ENCODE data around the gene WDR82.
"Not testable (repeated sequence)": the region's sequence is repeated elsewhere in the genome, so short reads cannot be mapped to it uniquely, and the experiment has no call there.

The WDR82 gene

DNA sequence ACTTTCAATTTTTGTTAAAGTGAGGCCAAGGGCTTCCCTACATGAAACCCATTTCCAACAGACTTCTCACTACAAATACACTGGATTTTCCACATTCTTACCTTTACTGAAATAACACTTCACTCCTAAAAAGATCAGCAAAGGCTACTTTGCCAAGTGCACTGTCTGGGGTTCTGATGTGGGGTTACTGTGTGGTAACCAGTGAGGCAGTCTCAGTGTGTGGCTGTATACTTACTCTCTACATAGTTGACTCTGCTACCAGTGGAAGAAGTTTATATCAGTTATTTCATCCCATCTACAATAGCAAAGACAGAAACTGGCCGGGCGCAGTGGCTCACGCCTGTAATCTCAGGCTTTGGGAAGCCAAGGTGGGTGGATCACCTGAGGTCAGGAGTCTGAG lies 5.6 kb downstream of the WDR82 start:
- Mint-ChIP-seq H3K4me1 (peaks cover 34% of the 10 kb centered on the region), H3K4me3 (no peak overlapping the region), H3K36me3 (ENCODE audit: low read depth) (peaks cover 56% of the 10 kb centered on the region), H3K27ac (no peak overlapping the region), H3K27me3 (ENCODE audit: low read depth) (no peaks in the 10 kb centered on the region), H3K9me3 (no peaks in the 10 kb centered on the region)
- TF ChIP-seq, protein P1, sequence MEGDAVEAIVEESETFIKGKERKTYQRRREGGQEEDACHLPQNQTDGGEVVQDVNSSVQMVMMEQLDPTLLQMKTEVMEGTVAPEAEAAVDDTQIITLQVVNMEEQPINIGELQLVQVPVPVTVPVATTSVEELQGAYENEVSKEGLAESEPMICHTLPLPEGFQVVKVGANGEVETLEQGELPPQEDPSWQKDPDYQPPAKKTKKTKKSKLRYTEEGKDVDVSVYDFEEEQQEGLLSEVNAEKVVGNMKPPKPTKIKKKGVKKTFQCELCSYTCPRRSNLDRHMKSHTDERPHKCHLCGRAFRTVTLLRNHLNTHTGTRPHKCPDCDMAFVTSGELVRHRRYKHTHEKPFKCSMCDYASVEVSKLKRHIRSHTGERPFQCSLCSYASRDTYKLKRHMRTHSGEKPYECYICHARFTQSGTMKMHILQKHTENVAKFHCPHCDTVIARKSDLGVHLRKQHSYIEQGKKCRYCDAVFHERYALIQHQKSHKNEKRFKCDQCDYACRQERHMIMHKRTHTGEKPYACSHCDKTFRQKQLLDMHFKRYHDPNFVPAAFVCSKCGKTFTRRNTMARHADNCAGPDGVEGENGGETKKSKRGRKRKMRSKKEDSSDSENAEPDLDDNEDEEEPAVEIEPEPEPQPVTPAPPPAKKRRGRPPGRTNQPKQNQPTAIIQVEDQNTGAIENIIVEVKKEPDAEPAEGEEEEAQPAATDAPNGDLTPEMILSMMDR (IDR thresholded peaks at IDR 0.05; ENCODE audit: unreplicated experiment in 3 of 3): no peak

DNA sequence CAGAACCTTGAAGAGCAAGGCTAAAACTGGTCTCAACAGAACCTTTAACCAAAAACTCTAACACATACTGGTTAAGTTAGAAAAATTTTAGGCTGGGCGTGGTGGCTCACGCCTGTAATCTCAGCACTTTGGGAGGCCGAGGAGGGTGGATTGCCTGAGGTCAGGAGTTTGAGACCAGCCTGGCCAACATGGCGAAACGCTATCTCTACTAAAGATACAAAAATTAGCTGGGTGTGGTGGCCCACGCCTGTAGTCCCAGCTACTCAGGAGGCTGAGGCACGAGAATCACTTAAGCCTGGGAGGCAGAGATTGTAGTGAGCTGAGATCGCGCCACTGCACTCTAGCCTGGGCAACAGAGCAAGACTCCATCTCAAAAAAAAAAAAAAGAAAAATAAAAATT lies 6.3 kb downstream of the WDR82 start:
- Mint-ChIP-seq H3K36me3 (ENCODE audit: low read depth) (peaks cover 63% of the 10 kb centered on the region), H3K4me1 (peaks cover 34% of the 10 kb centered on the region)
- not testable (repeated sequence) for H3K9me3 Mint-ChIP-seq; H3K27me3 Mint-ChIP-seq (ENCODE audit: low read depth); H3K27ac Mint-ChIP-seq; H3K4me3 Mint-ChIP-seq

DNA sequence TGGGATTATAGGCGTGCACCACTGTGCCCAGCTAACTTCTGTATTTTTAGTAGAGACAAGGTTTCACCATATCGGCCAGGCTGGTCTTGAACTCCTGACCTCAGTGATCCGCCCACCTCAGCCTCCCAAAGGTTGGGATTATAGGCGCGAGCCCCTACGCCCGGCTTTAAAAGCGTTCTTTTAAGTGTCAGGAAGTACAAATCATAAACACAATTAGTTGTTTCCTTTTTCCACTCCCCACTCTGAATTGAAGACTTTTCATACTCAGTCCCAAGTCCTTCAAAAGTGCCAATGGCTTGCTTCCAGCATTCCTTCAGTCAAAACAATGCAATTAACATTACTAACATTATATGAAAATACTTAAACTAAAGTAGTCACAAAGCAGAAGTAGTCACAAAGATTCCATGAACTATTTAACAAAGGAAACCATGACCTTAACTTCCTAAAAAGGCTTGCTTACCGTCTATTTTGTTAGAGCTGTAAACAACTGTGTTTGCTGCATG lies 8.1 kb downstream of the WDR82 start:
- Mint-ChIP-seq H3K27me3 (ENCODE audit: low read depth) (no peaks in the 10 kb centered on the region), H3K36me3 (ENCODE audit: low read depth) (peaks cover 72% of the 10 kb centered on the region), H3K4me1 (peaks cover 26% of the 10 kb centered on the region), H3K4me3 (no peak overlapping the region), H3K9me3 (no peaks in the 10 kb centered on the region), H3K27ac (peak overlapping the region; percentile 23 to 60 (median 35))
- TF ChIP-seq, protein P1 (IDR thresholded peaks at IDR 0.05; ENCODE audit: unreplicated experiment in 3 of 3): no peak

DNA sequence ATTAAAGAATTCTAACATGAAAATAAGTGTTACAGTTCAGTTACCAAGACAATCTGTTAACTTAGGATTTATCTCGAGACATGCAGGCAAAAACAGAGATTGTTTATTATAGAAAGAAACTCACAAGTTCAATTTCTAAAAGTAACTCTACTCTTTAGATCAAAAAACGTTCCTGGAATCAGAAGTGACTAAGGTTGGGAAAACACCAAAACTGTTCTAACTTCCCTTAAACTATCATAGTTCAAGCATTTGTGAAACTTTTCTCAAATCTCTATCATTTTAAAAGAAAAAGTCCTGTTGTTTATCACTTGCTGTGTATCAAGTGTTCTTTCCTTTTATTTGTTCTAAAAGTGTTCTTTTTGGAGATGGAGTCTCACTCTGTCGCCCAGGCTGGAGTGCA lies 8.7 kb downstream of the WDR82 start:
- Mint-ChIP-seq H3K36me3 (ENCODE audit: low read depth) (peaks cover 74% of the 10 kb centered on the region), H3K4me3 (no peak overlapping the region), H3K27ac (no peak overlapping the region), H3K27me3 (ENCODE audit: low read depth) (no peaks in the 10 kb centered on the region), H3K9me3 (no peaks in the 10 kb centered on the region), H3K4me1 (peaks cover 23% of the 10 kb centered on the region)
- TF ChIP-seq, protein P1 (IDR thresholded peaks at IDR 0.05; ENCODE audit: unreplicated experiment in 3 of 3): no peak

DNA sequence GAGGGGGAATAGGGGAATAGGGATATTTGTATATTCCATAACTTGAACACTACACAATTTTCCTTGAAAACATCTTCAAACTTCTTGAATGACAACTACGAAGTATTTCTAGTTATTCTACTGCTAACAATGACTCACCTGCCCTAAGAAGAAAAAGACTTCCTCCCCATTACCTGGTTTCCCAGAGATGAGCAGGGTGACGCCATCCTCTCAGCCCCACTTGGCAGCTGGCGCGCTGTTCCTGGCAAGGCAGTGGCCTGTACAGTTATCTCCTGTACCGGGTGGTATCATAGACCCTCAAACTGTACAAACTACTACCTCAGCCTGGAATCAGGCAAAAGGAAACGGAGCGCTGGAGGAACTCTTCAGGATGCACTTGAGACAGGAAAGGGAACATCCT lies 10.4 kb downstream of the WDR82 start:
- TF ChIP-seq, protein P1 (IDR thresholded peaks at IDR 0.05; ENCODE audit: unreplicated experiment in 3 of 3): no peak
- no peak overlapping the region for H3K27ac Mint-ChIP-seq

DNA sequence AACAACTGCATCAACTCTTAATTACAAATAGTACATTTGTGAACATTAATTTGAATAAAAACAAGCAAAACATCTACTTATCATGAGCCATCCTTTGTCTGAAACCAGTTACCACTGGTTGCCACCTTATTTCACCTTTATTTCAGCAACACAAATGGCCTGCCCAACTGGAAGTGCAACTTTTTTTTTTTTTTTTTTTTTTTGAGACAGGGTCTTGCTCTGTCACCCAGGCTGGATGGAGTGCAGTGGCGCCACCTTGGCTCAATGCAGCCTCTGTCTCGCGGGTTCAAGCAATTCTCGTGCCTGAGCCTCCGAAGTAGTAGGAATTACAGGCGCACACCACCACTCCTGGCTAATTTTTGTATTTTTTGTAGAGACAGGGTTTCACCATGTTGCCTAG lies 13.1 kb downstream of the WDR82 start:
- Mint-ChIP-seq H3K27ac (no peak overlapping the region), H3K4me3 (no peak overlapping the region), H3K36me3 (ENCODE audit: low read depth) (peaks cover 79% of the 10 kb centered on the region), H3K27me3 (ENCODE audit: low read depth) (no peaks in the 10 kb centered on the region), H3K4me1 (peaks cover 1% of the 10 kb centered on the region), H3K9me3 (no peaks in the 10 kb centered on the region)
- TF ChIP-seq, protein P1 (IDR thresholded peaks at IDR 0.05; ENCODE audit: unreplicated experiment in 3 of 3): no peak

More for the DNA sequence above, 10.4 kb downstream of the WDR82 start:
- no peaks in the 10 kb centered on the region for H3K27me3 Mint-ChIP-seq (ENCODE audit: low read depth)
- H3K4me1 Mint-ChIP-seq: peaks cover 17% of the 10 kb centered on the region
- no peak overlapping the region for H3K4me3 Mint-ChIP-seq
- no peaks in the 10 kb centered on the region for H3K9me3 Mint-ChIP-seq
- H3K36me3 Mint-ChIP-seq (ENCODE audit: low read depth): peaks cover 75% of the 10 kb centered on the region

All from nephron (organoid).